Retina (tissue), 1 donor: ENCODE results near the gene RPL22L1.
"Not testable (repeated sequence)": the region's sequence is repeated elsewhere in the genome, so short reads cannot be mapped to it uniquely, and the experiment has no call there.

Experiments used
- DNase-seq: peaks from one replicate; pipeline ENCODE4 v3.0.0-alpha.2; 2016

The RPL22L1 gene

DNA sequence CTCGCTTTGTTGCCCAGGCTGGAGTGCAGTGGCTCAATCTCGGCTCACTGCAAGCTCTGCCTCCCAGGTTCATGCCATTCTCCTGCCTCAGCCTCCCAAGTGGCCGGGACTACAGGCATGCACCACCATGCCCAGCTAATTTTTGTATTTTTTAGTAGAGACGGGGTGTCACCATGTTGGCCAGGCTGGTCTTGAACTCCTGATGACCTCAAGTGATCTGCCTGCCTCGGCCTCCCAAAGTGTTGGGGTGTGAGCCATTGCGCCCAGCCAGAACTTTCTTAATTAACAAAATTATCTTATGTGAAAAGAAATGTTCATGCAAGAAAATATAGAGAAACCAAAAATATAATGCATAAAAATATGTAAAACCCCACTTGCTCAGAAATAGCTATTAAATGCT is 7.3 kb upstream of the RPL22L1 start:
- not testable (repeated sequence) for DNase-seq

DNA sequence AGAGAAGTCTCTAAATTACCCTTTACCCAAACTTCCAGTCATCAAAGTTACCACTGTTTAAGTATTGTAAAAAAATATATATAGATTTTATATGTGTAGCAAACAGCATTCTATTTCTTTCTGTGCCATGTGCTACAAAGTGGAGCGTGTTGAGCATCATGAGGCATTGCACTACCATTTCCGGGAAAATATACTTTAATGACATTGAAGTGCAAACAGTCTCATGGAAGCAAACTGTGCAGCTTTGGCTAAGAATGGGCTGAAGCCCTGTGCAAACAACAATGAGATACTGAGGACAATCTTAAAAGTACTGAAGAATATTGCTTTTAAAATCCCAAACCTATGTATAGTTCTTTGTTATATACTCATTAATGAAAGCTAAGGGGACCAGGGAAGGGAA is 6.5 kb upstream of the RPL22L1 start:
- no peak for DNase-seq

DNA sequence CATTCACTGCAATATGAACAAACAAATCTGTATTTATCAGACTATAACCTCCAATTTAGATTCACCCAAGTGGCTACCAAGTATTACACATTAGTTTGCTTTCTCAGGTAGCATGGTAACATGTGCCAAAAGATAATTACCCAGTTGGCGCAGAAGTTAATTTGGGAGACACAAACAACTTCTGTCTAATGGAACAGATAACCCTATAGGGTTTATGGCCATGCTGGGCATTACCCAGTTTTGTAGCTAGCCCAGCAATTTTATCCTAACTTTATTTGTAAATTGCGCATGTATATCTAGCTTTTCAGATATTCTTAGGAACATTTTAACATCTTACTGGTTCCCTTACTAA is 780 bp downstream of the RPL22L1 start:
- DNase-seq = no peak

DNA sequence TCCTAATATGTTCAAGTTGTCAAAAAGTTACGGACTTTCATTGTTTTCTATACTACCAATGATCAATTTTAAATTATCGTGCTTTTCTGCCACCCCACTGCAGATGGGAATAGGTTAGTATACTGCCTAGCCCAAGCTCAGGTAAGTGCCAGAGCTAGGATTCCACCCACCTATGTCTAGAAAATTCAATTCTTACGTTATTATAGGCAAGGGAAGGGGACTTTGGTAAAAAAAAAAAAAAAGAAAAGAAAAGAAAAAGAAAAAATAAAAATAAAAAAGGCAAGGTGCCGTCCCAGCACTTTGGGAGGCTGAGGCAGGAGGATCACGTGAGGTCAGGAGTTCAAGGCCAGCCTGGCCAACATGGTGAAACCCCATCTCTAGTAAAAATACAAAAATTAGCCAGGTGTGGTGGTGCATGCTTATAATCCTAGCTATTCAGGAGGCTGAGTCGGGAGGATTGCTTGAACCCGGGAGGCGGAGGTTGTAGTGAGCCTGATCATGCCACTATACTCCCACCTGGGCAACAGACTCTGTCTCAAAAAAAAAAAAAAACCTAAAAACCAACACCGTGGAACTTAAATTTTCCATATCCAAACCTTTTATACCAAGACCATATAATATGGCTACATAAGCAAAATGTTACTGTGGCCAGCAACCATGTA is 1.3 kb downstream of the RPL22L1 start:
- DNase-seq = peak; percentile 4

DNA sequence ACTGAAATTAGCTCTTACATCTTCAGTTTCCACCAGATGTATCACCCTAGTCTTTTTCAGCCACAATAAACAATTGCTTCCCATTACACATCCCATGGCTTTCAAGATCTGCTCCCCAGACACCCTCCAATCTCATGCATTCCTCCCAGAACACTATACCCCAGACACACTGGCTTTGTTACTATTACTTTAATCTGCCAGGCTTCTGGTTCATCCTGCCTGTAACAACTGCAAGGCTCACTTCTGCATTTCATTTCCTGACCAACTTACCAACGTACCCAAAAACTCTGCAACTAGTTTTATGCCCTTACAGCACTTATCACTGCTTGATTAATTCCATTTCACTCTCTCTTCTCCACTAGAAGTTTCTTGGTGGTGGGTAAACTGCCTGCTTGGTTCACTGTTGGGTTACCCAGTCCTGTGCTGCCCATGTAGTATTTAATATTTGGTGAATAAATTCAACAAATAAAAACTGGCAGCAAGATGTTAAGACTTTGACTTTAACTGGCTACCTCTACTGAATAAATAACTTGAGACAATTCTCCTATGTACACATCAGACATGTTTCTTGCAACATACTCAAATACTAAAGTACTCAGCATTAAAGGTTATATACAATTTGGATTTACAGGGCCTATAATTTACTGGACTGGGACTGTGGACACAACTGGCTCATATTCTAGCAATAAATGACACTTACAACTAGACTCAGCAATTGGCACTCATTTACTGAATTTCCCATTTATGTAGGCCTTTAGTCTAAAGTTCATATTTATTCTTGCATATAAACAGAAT is 2.7 kb downstream of the RPL22L1 start:
- no peak for DNase-seq

DNA sequence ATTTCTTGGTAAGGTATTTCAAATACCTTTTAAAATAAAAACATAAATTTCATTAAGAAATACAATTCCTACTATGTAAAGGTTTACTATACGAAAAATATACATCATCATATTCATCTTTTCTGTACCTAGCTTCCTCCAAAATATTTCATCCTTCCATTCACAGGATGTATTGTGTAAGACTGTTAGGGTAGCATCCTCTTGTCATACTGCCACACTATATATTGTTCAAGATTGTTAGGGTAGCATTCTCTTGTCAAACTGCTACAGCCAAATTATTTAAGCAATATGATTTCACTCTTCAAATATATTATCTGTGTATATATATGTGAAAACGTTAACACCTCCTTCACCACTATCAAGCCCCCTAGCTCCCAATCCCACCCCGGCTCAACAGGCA is 3.5 kb downstream of the RPL22L1 start:
- no peak for DNase-seq

DNA sequence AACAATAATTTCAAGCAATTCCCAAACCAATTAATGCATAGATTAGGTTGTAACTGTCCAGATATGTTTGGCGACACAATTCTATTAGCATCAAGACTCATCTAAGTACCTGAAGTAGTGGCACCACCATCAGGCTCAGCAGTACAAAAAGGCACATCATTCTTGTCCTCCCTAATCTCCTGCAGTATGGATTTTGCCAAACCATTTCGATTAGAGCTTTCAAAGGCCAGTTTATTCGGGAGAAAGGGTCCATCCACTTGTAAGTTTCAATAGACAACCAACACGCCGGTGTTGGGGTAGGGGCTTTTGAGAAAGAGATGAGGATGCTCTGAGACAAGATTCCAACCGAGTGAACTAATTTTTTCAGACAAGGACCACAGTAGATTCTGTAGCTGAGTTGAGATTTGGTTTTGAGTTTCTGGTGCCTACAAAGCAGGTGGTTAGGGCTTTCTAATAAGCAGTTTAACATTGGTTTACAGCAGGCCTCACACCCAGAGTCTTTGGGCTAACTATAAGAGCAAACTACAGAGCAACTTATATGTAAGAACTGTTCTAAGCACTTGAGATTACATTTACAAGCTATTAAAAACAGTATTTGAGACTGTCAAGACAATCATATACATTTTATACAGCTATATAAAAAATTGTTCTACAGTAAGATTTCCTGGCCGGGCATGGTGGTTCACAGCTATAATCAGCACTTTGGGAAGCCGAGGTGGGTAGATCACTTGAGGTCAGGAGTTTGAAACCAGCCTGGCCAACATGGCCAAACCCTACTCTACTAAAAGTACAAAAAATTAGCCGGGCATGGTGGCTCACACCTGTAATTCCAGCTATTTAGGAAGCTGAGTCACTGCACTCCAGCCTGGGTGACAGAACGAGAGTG is 4.5 kb downstream of the RPL22L1 start:
- DNase-seq = no peak

DNA sequence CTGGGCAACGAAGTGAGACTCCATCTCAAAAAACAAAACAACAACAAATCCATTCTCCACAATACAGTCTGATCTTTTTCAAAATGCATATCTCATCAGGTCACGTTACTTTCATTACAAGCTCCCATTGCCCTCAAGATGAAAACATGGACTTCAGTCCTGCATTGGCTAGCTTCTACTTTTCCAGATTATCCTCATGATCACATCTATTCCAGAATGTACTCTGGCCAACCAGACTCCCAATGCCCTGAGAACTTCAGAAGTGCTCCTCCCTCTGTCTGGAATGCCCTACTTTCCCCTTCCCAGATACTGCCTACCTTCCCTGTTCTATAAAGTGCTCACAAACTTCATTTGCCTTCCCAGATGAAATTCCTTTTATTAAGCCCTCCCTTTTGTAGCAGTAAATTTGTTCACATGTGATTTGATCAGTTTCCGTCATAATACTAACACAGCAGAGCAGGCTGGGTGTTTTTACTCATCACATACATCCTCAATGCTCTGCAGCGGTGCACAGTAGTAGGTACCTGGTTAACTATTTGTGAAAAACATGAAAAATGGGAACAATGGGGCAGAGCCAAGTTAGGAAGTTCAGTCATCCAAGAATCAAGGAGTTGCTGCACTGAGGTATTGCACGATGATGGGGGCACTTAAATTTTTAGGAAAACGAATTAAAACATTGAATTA is 5.3 kb downstream of the RPL22L1 start:
- DNase-seq = no peak

DNA sequence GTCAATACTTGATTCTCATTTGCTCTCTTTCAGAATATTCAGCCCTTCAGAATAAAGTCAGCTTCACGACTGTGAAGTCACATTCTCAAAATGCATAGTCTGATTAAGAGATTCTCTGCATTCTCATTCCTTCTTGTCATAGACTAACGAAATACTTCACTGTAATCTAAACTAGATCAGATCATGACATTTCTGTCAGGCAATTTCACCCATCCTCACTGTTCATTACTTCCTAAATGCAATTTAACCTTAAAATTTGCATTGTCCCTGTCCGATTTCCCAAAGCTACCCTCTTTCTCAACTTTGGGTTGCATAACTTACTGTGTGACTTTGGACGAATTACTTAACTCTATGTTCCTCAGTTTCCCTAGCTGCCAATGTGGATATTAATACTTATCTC is 6.2 kb downstream of the RPL22L1 start:
- DNase-seq = no peak

DNA sequence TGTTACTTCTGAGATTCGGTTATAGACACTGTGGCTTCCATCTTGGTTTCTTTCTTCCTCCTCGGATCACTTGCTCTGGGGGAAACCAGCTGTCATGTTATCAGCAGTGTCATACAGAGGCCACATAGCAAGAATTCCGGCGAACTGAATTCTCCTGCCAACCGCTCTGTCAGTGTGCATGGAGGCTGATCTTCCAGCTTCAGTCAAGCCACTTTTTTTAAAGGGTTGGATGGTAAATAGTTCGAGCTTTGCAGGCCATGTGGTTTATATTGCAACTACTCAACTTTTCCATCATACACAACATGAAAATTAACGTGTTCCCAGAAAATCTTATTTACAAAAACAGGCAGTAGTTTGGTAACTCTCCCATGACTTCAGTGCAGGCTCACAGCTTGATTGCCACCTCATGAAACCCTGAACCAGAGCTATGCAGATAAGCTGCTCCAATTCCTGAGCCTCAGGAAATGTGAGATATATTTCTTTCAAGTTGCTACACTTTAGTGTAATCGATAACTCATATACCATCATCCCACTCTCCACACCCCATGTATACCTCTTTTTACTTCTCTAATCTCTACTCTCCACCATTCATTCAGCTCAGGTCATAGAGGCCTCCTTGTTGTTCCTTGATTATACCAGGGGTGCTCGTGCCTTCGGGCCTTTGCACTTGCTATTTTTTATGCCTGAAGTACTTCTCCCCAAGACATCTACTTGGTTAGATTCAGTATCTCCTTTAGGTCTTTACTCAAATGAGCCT is 7.2 kb downstream of the RPL22L1 start:
- DNase-seq = no peak

DNA sequence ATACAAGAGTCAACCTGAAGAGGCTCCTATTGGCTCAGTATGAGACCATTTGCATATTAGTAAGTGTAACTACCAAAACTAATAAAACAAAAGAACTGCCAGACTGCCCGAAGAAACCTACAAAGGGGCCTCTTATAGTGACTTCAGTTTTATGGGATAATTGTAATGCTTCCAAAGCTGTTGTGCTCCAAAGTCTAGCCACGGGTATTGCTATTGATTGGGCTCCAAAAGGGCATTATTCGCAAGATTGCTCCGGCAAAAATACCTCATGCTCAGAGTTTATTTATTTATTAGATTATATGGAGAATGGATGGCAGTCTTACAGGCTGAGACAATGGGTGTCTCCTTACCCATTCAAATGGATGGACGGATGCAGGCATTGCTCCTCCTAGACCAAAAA is 11.4 kb downstream of the RPL22L1 start:
- DNase-seq = no peak

DNA sequence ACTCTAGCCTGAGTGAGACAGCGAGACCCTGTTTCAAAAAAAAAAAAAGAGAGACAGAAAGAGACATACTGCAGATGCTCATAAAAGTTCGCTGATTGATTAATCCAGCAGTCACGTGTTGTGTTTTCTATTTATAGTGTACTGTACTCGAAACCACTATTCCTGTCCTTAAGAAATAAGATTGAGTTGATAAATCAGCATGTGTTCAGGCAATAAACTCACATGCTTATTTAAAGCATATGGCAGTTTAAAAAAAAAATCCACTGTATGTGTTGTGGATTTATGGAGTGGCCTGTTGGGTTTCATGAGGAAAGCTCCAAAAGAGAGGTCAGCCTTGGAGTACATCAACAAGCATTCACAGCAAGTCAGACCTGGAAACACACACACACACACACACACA is 17.7 kb downstream of the RPL22L1 start:
- DNase-seq = no peak

DNA sequence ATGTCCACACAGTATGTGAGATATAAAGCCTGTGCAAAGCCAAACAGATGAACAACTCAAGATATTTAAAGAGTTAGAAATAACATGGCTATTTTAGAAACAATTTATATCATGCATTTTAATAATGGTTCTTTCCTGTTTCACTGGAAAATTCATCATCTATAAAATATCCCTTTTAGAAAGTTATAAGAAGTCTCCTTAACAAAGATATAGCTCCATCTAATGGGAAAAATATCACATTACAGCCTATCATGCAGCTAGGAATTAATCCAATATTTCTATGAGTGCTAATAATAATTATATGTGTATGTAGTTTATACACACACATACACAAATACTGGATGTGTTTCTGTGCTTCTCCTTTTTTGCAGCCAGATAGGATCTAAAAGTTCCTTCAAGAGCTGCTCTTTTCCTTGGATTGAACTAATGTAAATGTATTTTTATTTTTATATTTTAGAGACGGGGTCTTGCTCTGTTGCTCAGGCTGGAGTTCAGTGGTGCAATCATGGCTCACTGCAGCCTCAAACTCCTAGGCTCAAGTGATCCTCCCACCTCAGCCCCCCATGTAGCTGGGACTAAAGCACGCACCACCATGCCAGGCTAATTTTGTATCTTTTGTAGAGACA is 21.6 kb downstream of the RPL22L1 start:
- DNase-seq = no peak

DNA sequence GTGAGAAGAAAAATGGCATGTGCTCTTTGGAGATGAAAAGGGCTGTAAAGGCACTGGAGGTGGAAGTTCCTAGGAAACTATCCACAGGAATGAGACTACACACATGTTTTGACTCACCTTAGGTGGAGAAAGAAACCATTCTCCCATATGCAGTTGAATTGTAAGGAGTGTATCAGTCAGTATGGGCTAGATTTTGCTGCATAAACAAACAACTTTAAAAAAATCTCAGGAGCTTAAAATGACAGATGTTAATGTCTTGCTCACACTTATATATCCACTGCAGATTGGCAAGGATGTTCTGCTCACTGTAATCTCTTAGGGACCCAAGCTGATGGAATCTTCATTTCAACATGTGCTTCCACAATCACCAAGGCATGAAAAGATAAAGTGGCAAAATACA is 25.6 kb downstream of the RPL22L1 start:
- no peak for DNase-seq

DNA sequence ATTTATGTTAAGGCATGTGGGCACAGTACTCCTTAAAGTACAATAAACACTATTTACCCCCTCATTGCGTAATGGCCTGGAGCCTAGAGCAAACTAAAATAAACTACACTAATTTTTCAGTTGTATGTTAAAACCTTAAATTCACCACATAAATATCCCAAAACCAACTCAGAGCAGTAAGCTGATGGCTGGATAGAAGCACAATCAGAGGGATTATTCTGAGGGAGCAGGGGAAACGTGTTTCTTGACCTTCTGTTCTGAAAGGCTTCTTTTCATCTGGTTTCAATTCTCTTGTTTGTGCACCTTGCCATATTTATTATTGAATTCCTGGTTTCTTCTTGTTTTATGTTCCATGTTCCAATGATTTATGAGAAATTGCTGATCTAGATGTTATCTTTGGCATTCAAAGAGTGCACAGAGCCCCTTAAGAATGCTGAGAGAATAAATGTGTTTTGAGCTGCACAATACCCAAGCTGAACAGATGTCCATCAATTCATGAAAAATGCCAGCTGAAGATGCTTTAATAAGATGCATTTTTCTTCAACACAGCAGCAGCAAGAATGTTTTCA is 29.6 kb downstream of the RPL22L1 start:
- DNase-seq = no peak

DNA sequence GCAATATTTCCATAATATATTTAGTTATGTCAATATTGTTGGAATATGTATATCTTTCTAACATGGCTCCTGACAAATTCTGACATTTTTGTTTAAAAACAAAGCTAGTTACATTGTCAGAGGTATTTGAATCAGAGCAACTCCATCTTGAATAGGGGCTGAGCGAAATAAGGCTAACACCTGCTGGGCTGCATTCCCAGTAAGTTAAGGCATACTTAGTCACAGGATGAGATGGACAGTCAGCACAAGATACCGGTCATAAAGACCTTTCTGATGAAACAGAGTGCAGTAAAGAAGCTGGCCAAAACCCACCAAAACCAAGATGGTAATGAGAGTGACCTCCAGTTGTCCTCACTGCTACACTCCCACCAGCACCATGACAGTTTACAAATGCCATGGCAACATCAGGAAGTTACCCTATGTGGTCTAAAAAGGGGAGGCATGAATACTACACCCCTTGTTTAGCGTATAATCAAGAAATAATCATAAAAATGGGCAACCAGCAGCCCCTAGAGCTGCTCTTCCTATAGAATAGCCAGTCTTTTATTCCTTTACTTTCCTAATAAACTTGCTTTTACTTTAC is 30.4 kb downstream of the RPL22L1 start:
- DNase-seq = no peak

DNA sequence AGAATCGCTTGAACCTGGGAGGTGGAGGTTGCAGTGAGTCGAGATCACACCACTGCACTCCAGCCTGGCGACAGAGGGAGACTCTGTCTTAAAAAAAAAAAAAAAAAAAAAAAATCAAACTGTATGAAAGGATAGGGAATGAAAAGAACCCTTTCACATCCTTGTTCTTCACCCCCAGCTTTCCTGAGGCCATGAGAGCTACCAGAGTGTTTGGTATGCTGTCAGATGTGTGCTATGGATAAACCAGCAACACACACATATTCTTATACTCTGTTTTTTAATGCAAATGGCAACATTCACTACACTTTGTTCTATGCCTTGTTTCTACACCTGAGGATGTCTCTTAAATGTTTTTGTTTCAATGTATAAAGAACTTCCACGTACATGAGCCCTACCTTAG is 33.5 kb downstream of the RPL22L1 start:
- no peak for DNase-seq

DNA sequence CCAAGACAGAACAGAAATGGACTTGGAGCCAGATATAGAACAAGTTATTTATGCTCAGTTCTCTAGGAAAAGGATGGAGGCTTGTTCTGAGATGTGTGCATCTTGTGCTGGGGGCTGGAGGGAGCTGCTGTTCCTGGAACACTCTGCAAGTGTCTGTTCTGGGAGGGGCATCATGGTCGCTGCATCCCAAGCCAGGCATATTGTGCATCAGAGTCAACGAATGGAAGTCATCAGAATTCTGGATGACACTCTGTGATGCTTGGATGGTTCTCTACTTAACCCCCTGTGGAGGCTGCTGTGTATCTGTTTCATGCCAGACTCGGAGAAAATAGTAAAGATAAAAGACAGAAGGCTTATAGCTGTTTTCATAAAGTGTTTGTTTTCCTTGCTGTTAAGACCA is 34.7 kb downstream of the RPL22L1 start:
- peak; percentile 32 for DNase-seq

DNA sequence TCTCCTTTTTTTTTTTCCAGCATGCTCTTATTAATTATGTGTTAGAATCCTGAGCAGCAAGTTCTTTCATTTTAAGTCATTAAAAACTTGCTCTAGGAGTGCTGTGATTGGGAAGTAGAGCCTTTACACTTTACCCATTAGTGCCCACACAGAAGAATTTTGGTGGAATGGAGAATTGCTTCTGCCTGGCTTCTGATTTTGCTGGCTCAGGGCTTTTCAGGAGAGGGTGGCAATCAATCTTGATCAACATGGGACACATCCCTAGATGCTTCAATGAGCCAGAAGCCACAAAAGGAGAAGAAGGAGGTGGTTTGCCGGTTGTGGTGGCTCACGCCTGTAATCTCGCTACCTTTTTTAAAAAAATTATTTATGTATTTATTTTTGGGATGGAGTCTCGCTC is 39.4 kb downstream of the RPL22L1 start:
- DNase-seq = no peak

DNA sequence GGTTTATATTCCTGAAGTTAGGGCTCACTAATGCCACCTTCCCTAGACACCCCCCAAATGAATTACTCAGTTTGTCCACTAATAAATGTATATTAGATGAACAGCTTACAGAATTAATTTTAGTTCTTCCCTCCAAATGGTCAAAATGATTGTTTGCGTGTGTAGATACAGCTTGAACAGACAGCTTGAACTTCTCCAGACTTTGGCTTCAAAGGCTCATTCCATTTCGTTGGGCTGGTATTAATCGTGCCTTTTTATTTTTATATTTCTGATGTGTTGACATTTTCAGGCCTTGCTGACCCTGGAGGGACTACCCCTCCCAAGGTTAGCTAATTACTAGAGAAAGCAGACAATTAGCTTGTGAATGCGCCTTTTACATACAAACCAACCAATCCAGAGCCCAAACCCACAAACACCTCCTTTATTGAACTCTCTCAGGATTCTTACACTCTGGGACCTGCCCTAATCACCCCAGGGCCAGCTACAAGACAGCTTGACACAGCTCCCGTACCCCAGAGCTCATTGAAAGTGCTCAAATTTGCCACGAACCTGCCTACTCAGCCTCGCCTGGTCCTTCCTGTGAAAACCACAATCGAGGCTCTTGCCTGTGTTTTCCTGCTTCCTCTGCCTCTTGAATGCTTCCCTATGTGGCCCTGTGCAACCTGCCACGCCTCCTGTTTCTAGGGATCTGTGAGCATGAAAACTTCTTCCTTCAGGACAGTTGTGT is 40.3 kb downstream of the RPL22L1 start:
- DNase-seq = no peak
